ENCODE measurements around the gene HSPA14. TPM values are rescaled to one million over a fixed set of nuclear protein-coding genes. Genes with fewer than 3 reads are reported as not detected.

Gene HSPA14
- total RNA-seq, 1 experiment from 2014 or later: 15.9 TPM

DNA sequence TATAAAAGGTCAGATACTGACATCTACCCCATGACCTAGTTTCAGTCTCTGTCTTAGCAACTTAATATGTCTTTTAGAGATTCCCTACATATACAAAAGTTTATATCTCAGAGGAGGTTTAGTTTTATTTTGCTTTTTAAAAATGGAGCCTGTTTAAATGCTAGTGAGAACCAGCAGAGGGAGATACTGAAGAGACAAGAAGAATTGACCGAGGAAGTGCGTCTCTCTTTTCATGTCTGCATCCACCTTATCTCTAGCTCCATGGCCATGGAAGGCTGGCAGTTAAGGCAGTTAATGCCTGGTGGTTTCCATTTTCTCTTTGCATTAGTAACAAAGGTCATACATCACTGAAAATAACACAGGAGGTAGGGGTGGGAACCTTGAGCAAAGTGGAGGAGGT, 51.2 kb downstream of the HSPA14 start:
- CTCF ChIA-PET: no interaction called here
- intact Hi-C loops (cut with micrococcal nuclease; ENCODE audit: unreplicated experiment) (no loop called here), in situ Hi-C loops (cut with HindIII; ENCODE audit: low pct_unique_long_range_greater_than_20kb, low sequenced_read_pairs) (no loop called here)
- Histone ChIP-seq H3K36me3 (ENCODE audit: control insufficient read depth, insufficient read depth, low read length) (no peaks in the 10 kb centered on the region), H3K27me3 (ENCODE audit: control insufficient read depth, insufficient read depth, low read length) (no peaks in the 10 kb centered on the region), H3K27ac (ENCODE audit: low read length) (no peak overlapping the region), H3K9me3 (ENCODE audit: control insufficient read depth, insufficient read depth, low read depth, low read length) (no peaks in the 10 kb centered on the region), H3K4me1 (ENCODE audit: control insufficient read depth, insufficient read depth, low read length) (no peaks in the 10 kb centered on the region), H3K4me3 (ENCODE audit: low read depth in 2 of 2, low read length in 2 of 2) (no peak overlapping the region)
- no peak for TF ChIP-seq TCF7L2 (IDR thresholded peaks at IDR 0.05; ENCODE audit: low read depth, low read length)
- peak; percentile 31; the same call in 1 of the 2 replicates for TF ChIP-seq CTCF (IDR thresholded peaks at IDR 0.05)
- no TSS peak for BruUV-seq (replicated peaks)
- DNase-seq (ENCODE audit: low read depth, low spot score) (no peak), ATAC-seq (no peak)
- POLR2A ChIA-PET: no interaction called here

GRCh38 chr10:14891151-14891550, 53.0 kb downstream of the HSPA14 start:
- intact Hi-C loops (cut with micrococcal nuclease; ENCODE audit: unreplicated experiment): no loop called here
- DNase-seq (ENCODE audit: low read depth, low spot score): no peak
- no peaks in the 10 kb centered on the region for H3K9me3 ChIP-seq (ENCODE audit: control insufficient read depth, insufficient read depth, low read depth, low read length)
- BruUV-seq (replicated peaks): no TSS peak
- no peak for TF ChIP-seq CTCF (IDR thresholded peaks at IDR 0.05)
- no peak for TF ChIP-seq SIN3A (IDR thresholded peaks at IDR 0.05; ENCODE audit: borderline replicate concordance, insufficient read depth, low read depth, low read length)
- no peak for TF ChIP-seq REST (IDR thresholded peaks at IDR 0.05; ENCODE audit: insufficient read depth in 1 of 2, low read depth in 2 of 2, low read length in 1 of 2)
- TF ChIP-seq TCF7L2 (IDR thresholded peaks at IDR 0.05; ENCODE audit: low read depth, low read length): no peak
- no peak for TF ChIP-seq POLR2AphosphoS5 (IDR thresholded peaks at IDR 0.05; ENCODE audit: low read depth, low read length)
- ATAC-seq: no peak
- H3K27ac ChIP-seq (ENCODE audit: low read length): no peak overlapping the region
- ChIA-PET CTCF (no interaction called here), POLR2A (no interaction called here)
- no peaks in the 10 kb centered on the region for H3K36me3 ChIP-seq (ENCODE audit: control insufficient read depth, insufficient read depth, low read length)
- H3K4me1 ChIP-seq (ENCODE audit: control insufficient read depth, insufficient read depth, low read length): no peaks in the 10 kb centered on the region
- no peaks in the 10 kb centered on the region for H3K27me3 ChIP-seq (ENCODE audit: control insufficient read depth, insufficient read depth, low read length)
- no peak overlapping the region for H3K4me3 ChIP-seq (ENCODE audit: low read depth in 2 of 2, low read length in 2 of 2)
- in situ Hi-C loops (cut with HindIII; ENCODE audit: low pct_unique_long_range_greater_than_20kb, low sequenced_read_pairs): no loop called here
